WI38 (cell line): ENCODE measurements around the gene SMIM41.

Experiments used
- H3K4me3 ChIP-seq: 2 replicates; pipeline ENCODE4 v1.5.1; 2011; ENCODE audit warnings: low read depth, mild to moderate bottlenecking, control low read depth, low read length
- CTCF ChIP-seq: IDR thresholded peaks from 2 replicates; pipeline ENCODE4 v1.5.1; 2012; ENCODE audit warnings: low read depth, mild to moderate bottlenecking, control low read depth, low read length

Gene SMIM41

GRCh38 chr12:52050116-52050757 is 29.3 kb upstream of the SMIM41 start:
- TF ChIP-seq CTCF: no peak
- H3K4me3 ChIP-seq: peak overlapping the region; percentile 69

GRCh38 chr12:52050758-52051541 is 28.6 kb upstream of the SMIM41 start, which contains the start of gene NR4A1:
NR4A1 (plus strand) TSS chr12:52051442; CDS start chr12:52054329, 2,887 bp downstream.
- TF ChIP-seq CTCF: no peak
- H3K4me3 ChIP-seq: peak within 1 kb of the TSS; percentile 78

- no peak for TF ChIP-seq CTCF
- peak overlapping the region; percentile 78 for H3K4me3 ChIP-seq
Measured at GRCh38 chr12:52052468-52053186, 26.9 kb upstream of the SMIM41 start.

- H3K4me3 ChIP-seq: no peak overlapping the region
- TF ChIP-seq CTCF: no peak
Measured at GRCh38 chr12:52053536-52054209, 25.8 kb upstream of the SMIM41 start.

- no peak overlapping the region for H3K4me3 ChIP-seq
- no peak for TF ChIP-seq CTCF
Measured at GRCh38 chr12:52054231-52054832, 25.2 kb upstream of the SMIM41 start.

- no peak for TF ChIP-seq CTCF
Measured at GRCh38 chr12:52054833-52055730, 24.4 kb upstream of the SMIM41 start.

More at GRCh38 chr12:52054833-52055730, 24.4 kb upstream of the SMIM41 start:
- no peak overlapping the region for H3K4me3 ChIP-seq
